Ramos (cell line): ENCODE results near the gene RBKS.
"Not testable (repeated sequence)": the region's sequence is repeated elsewhere in the genome, so short reads cannot be mapped to it uniquely, and the experiment has no call there.

Experiments
- in situ Hi-C: fragments of 300-500 bp; cut with MboI; formaldehyde crosslinking; loops from one replicate; pipeline ENCODE4 v1.14.3; 2022; ENCODE audit warnings: low sequenced_read_pairs; ENCODE audit not compliant: unreplicated experiment

The RBKS gene

GRCh38 chr2:27907547-27907946 lies 17.4 kb upstream of the RBKS start:
- in situ Hi-C loops = no loop called here

GRCh38 chr2:27906074-27906473 lies 15.9 kb upstream of the RBKS start:
- in situ Hi-C loops = no loop called here

GRCh38 chr2:27904405-27904665 lies 14.1 kb upstream of the RBKS start:
- in situ Hi-C loops = no loop called here

- in situ Hi-C loops = no loop called here
Measured at GRCh38 chr2:27903649-27904404, 13.6 kb upstream of the RBKS start.

- in situ Hi-C loops = no loop called here
Measured at GRCh38 chr2:27903018-27903417, 12.8 kb upstream of the RBKS start.

- in situ Hi-C loops = no loop called here
Measured at GRCh38 chr2:27902098-27902497, 11.9 kb upstream of the RBKS start.

GRCh38 chr2:27901234-27901633 lies 11.0 kb upstream of the RBKS start:
- in situ Hi-C loops = no loop called here

GRCh38 chr2:27897717-27898116 lies 7.5 kb upstream of the RBKS start:
- in situ Hi-C loops = no loop called here

GRCh38 chr2:27893006-27893405 lies 2.8 kb upstream of the RBKS start:
- in situ Hi-C loops = no loop called here

- in situ Hi-C loops = no loop called here
Measured at GRCh38 chr2:27891673-27892105, 1.5 kb upstream of the RBKS start.

GRCh38 chr2:27890924-27891672 lies 911 bp upstream of the RBKS start:
- in situ Hi-C loops = no loop called here

- in situ Hi-C loops = no loop called here
Measured at GRCh38 chr2:27889774-27890145, 427 bp downstream of the RBKS start.

GRCh38 chr2:27888790-27889189 lies 1.4 kb downstream of the RBKS start:
- in situ Hi-C loops = no loop called here

- in situ Hi-C loops = no loop called here
Measured at GRCh38 chr2:27887830-27888229, 2.4 kb downstream of the RBKS start.

GRCh38 chr2:27887111-27887510 lies 3.1 kb downstream of the RBKS start:
- in situ Hi-C loops = no loop called here

- in situ Hi-C loops = no loop called here
Measured at GRCh38 chr2:27886322-27886721, 3.9 kb downstream of the RBKS start.

GRCh38 chr2:27885661-27886060 lies 4.5 kb downstream of the RBKS start:
- in situ Hi-C loops = no loop called here

- in situ Hi-C loops = no loop called here
Measured at GRCh38 chr2:27885234-27885633, 5.0 kb downstream of the RBKS start.

- in situ Hi-C loops = no loop called here
Measured at GRCh38 chr2:27884601-27885000, 5.6 kb downstream of the RBKS start.

GRCh38 chr2:27882584-27882922 lies 7.6 kb downstream of the RBKS start:
- in situ Hi-C loops = not testable (repeated sequence)

GRCh38 chr2:27881815-27882583 lies 8.2 kb downstream of the RBKS start:
- in situ Hi-C loops = not testable (repeated sequence)
